Adrenal gland (tissue), 5 donors: ENCODE measurements around the gene HDAC11.

Experiments used
- CTCF ChIP-seq, 6 experiments: fragments of 450-650 bp in 4 of 6; fragments of 200-600 bp in 2 of 6; sonication (generic) in 1 of 6; IDR thresholded peaks; 1 replicate in 5 of 6; 2 replicates in 1 of 6; pipeline versions ENCODE4 v1.5.1 to v1.8.0; 2016 to 2021; ENCODE audit warnings: antibody characterized with exemption in 6 of 6, mild to moderate bottlenecking in 2 of 6, moderate library complexity in 1 of 6
- POLR2A ChIP-seq, 2 donors: fragments of 450-650 bp; IDR thresholded peaks; one replicate each; pipeline ENCODE4 v1.6.1; 2017; ENCODE audit warnings: antibody characterized with exemption in 2 of 2, mild to moderate bottlenecking in 2 of 2, moderate library complexity in 1 of 2
- donor health status: DM: no; HTN: no; CAD: no.

DNA sequence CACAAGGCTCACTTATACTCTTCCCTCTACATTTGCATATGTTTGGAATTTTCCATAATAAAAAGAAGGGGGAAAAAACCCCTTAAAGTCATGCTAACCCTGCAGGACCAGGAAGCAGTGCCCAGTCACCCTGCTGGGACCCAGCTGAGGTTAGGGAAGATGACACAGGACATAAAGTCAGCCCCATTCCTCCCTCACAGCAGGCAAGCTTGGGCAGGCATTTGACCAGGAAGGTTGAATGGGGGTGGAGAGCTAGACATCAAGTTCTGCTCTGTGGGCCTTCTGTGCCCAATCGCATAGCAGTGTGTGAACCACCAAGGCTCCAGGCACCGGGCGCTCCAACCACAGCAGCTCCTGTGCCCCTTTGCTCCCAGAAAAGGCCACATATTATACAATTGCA lies 7.1 kb upstream of the HDAC11 start:
- no peak for TF ChIP-seq CTCF (IDR thresholded peaks at IDR 0.05)
- TF ChIP-seq POLR2A (IDR thresholded peaks at IDR 0.05) = no peak
